AG04449 (cell line): ENCODE results near the gene RAB3IL1.
"Not testable (repeated sequence)": the region's sequence is repeated elsewhere in the genome, so short reads cannot be mapped to it uniquely, and the experiment has no call there.

Experiments used
- CTCF ChIA-PET: fragments of 350-600 bp; formaldehyde crosslinking; extraction: SDS; loops from one replicate; lab custom pipeline; 2021; ENCODE audit warnings: antibody characterized with exemption; lab: Yijun Ruan, JAX
- POLR2A ChIA-PET: fragments of 400-600, 350-600 bp; formaldehyde crosslinking; extraction: SDS; loops from one replicate; lab custom pipeline; 2020; ENCODE audit warnings: antibody characterized with exemption, inconsistent platforms; lab: Yijun Ruan, JAX
- DNase-seq: peaks from one replicate; pipeline ENCODE4 v3.0.0-alpha.2; 2010; ENCODE audit warnings: low read depth, low spot score
- H3K4me3 ChIP-seq: 2 replicates; pipeline ENCODE4 v1.5.1; 2011; ENCODE audit warnings: low read depth, mild to moderate bottlenecking, control low read depth, low read length
- TF ChIP-seq, protein P1 (sequence below): IDR thresholded peaks from one replicate; pipeline ENCODE4 v1.5.1; 2011; ENCODE audit warnings: mild to moderate bottlenecking, moderate library complexity, low read length, control low read depth, inconsistent platforms; ENCODE audit not compliant: insufficient read depth; ENCODE audit errors: missing control alignments

RAB3IL1 gene

GRCh38 chr11:61886643-61887042 lies 30.7 kb downstream of the RAB3IL1 start:
- no peak overlapping the region for H3K4me3 ChIP-seq
- DNase-seq, result no peak
- POLR2A ChIA-PET, result no interaction called here
- TF ChIP-seq, protein P1, sequence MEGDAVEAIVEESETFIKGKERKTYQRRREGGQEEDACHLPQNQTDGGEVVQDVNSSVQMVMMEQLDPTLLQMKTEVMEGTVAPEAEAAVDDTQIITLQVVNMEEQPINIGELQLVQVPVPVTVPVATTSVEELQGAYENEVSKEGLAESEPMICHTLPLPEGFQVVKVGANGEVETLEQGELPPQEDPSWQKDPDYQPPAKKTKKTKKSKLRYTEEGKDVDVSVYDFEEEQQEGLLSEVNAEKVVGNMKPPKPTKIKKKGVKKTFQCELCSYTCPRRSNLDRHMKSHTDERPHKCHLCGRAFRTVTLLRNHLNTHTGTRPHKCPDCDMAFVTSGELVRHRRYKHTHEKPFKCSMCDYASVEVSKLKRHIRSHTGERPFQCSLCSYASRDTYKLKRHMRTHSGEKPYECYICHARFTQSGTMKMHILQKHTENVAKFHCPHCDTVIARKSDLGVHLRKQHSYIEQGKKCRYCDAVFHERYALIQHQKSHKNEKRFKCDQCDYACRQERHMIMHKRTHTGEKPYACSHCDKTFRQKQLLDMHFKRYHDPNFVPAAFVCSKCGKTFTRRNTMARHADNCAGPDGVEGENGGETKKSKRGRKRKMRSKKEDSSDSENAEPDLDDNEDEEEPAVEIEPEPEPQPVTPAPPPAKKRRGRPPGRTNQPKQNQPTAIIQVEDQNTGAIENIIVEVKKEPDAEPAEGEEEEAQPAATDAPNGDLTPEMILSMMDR, result no peak
- CTCF ChIA-PET, result interaction anchor here (0.7 to 12.5 kb wide), 7 partner anchors 13 to 221 kb away, joined by 3 to 113 read pairs (median 14); no protein-coding TSS in a partner anchor

- POLR2A ChIA-PET, result no interaction called here
- CTCF ChIA-PET, result interaction anchor here (1.7 to 17.1 kb wide), 7 partner anchors 13 to 222 kb away, joined by 6 to 233 read pairs (median 67); partner anchors contain the start of gene BEST1
- no peak for DNase-seq
- TF ChIP-seq, protein P1, result no peak
- H3K4me3 ChIP-seq, result no peak overlapping the region
These were observed 31.4 kb downstream of the RAB3IL1 start for GRCh38 chr11:61885784-61886580.

DNA sequence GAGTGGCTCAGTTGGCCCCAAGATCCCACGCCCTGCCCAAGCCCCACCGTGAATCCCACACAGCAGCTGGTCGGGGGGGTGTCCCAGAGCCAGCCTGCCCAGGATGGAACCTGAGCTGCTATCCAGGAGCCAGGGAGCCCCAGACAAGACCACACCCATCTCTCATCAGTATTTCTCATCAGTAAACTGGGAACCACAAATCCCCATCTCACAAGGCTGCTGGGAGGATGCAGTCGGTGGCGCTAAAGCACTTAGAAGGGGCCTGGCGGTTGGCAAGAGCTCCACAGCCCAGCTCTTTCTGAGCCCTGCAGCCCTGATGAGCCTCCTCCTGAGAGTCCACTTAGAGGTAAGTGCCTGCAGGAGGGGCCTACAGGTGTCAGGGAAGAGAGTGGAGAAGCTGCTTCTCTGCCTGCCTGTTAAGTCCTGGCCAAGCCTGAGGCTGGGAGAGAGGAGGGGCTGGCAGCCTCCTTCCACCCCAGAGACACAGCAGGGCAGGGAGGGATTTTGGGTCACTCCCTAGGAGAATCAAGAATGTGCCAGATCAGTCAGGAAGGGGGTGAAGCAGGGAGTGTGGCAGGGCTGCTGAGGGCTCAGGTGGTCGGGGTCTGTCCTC lies 32.1 kb downstream of the RAB3IL1 start:
- CTCF ChIA-PET, result interaction anchor here (1.7 to 17.1 kb wide), 6 partner anchors 14 to 222 kb away, joined by 6 to 233 read pairs (median 73); partner anchors contain the start of gene BEST1

DNA sequence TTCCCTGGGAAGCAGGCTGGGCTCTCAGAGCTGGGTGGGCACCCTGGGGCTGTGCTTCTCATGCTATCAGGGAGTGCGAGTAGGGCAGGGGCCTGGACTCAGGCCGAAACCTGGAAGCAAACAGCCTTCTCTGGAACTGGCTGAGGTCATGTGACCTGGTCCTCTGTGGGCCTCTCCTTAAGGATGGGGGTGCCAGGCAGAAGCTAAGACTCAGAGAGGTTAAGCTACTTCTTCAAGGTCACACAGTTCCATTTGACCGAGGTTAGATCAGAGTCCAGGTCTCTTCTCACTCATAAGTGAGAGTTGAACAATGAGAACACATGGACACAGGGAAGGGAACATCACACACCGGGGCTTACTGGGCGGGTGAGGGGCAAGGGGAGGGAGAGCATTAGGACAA lies 33.4 kb downstream of the RAB3IL1 start:
- no peak overlapping the region for H3K4me3 ChIP-seq
- TF ChIP-seq, protein P1, result no peak
- CTCF ChIA-PET, result interaction anchor here (1.0 to 17.1 kb wide), 7 partner anchors 12 to 224 kb away, joined by 3 to 233 read pairs (median 67); partner anchors contain the start of gene BEST1
- POLR2A ChIA-PET, result no interaction called here
- DNase-seq, result no peak

More for the DNA sequence above, 32.1 kb downstream of the RAB3IL1 start:
- POLR2A ChIA-PET, result no interaction called here
- no peak for DNase-seq
- TF ChIP-seq, protein P1, result no peak
- no peak overlapping the region for H3K4me3 ChIP-seq

GRCh38 chr11:61883327-61883726 lies 34.0 kb downstream of the RAB3IL1 start:
- DNase-seq, result no peak
- CTCF ChIA-PET, result interaction anchor here (1.0 to 17.1 kb wide), 8 partner anchors 12 to 229 kb away, joined by 3 to 233 read pairs (median 56); partner anchors contain the start of gene BEST1
- POLR2A ChIA-PET, result no interaction called here
- no peak overlapping the region for H3K4me3 ChIP-seq
- TF ChIP-seq, protein P1, result no peak

DNA sequence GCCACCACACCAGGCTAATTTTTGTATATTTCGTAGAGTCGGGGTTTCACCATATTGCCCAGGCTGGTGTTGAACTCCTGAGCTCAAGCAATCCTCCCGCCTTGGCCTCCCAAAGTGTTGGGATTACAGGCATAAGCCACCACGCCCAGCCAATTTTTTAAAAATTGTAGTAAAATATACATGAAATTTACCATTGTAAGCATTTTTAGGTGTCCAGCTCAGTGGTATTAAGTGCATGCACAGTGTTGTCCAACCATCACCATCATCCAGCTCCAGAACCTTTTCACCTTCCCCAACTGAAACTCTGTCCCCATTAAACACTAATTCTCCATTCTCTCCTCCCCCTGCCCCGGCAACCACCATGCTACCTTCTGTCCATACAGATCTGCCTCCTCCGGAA lies 34.5 kb downstream of the RAB3IL1 start:
- DNase-seq, result no peak

GRCh38 chr11:61882267-61882666 lies 35.1 kb downstream of the RAB3IL1 start:
- POLR2A ChIA-PET, result interaction anchor here (1.1 to 1.6 kb wide), 2 partner anchors 8 to 11 kb away, joined by 3 to 6 read pairs; no protein-coding TSS in a partner anchor
- CTCF ChIA-PET, result interaction anchor here (0.9 to 17.1 kb wide), 11 partner anchors 11 to 230 kb away, joined by 3 to 233 read pairs (median 21); partner anchors contain the start of gene BEST1
- not testable (repeated sequence) for H3K4me3 ChIP-seq, DNase-seq

More for the DNA sequence above, 34.5 kb downstream of the RAB3IL1 start:
- TF ChIP-seq, protein P1, result no peak
- POLR2A ChIA-PET, result no interaction called here
- CTCF ChIA-PET, result interaction anchor here (1.0 to 17.1 kb wide), 9 partner anchors 11 to 229 kb away, joined by 3 to 233 read pairs (median 44); partner anchors contain the start of gene BEST1
- no peak overlapping the region for H3K4me3 ChIP-seq
